GM18507 (cell line): ENCODE results near the gene VPS29.
"Not testable (repeated sequence)": the region's sequence is repeated elsewhere in the genome, so short reads cannot be mapped to it uniquely, and the experiment has no call there.

Source experiments
- DNase-seq: peaks from one replicate; pipeline ENCODE4 v3.0.0; 2011; ENCODE audit warnings: low read depth; ENCODE audit not compliant: insufficient read length; ENCODE audit errors: extremely low spot score
- FAIRE-seq: peaks from 2 replicates; lab custom pipeline; 2011; peaks lifted over from hg19 to GRCh38; lab: Jason Lieb, UNC

Gene VPS29

DNA sequence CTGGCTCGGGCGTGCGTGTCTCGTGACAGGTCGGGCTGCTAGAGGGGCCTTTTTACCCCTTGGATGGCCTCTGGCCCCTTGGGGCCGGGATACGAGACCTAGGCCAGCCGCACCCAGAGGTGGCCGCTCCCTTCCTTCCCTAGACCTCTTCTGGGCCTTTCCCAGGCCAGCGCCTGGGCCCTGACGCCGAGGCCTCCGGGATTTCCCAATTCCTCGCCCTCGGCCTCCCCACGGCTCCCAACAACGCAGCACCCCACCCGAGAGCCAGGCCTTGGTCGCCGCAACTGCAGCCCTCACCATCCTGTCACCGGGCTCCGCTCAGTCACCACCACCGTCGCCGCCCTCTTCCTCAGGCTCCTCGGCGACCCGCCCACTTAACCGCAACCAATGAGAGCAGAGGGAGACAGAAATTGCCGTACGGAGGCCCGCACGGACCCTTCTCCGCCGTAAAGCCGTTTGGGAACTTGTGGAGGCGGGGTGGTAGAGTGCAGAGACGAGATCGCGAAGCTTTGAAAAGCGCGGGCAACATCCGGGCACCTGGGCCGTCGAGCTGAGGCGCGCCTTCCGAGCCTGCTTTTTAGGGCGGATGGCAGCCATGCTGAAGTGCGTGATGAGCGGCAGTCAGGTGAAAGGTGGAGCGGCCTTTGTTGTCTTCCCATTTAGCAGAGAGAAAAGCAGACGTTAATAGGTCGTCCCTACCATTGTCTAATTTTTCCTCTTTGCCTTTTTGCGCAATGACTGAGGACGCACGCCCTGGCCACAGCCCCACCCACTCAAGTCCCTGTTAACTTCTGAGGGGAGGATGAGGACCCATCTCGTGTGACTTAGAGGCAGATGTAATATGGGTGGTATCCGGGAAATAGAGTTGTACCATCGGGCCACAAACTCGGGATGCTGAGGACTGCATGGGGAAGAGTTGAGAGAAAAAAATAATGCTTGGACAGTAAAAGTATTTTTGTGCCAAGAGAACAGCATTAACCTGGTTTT is at the start of gene VPS29, which contains the start of gene RAD9B:
Gene VPS29 (minus strand): TSS at position 360 of the 987 bp plus-strand sequence. CDS start 60 bp downstream, at position 300.
Gene RAD9B (plus strand): TSS at position 580 of the 987 bp plus-strand sequence. CDS start 7 bp downstream, at position 587.
- peak; percentile 96 for FAIRE-seq

GRCh38 chr12:110550981-110551380 is 49.1 kb upstream of the VPS29 start:
- DNase-seq (no peak), FAIRE-seq (no peak)

More for the DNA sequence above, at the start of gene VPS29, which contains the start of gene RAD9B:
- peak; percentile 83 for DNase-seq

DNA sequence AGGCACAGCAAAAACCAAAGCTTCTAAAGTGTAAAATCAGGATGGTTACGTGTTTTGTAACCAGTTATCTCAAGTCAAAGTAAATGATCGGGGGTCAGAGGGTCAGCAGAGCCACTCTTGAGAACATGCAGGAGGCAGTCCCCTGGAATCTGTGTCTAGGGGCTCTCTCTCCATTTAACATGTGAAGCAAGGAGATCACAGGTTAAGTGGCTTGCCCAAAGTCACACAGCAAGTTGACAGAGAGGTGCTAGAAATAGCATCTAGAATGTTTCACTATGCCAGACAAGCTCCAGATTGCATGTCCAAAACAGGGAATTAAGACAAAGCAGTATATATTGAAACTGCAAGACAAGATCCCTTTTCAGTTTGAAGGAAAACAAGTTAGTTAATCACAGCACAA is 47.8 kb upstream of the VPS29 start:
- DNase-seq (no peak), FAIRE-seq (peak; percentile 18)

- no peak for DNase-seq
- no peak for FAIRE-seq
These were observed 46.8 kb upstream of the VPS29 start for GRCh38 chr12:110548678-110549077.

DNA sequence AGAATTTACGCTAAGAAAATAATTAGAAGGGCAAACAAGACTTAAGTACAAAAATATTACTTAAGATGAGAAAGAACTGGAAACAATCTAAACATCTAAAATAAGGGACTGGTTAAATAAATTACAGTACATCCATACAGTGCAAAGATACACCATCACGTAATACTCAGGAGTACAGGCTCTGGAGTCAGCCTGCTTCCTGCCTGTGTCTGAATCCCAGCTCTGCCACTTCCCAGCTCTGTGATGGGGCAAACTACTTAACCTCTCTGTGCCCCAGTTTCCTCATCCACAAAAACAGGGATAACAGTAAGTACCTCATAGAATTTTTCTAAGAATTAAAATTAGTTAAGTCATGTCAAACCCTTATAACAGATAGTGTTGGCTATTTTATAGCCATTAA is 45.2 kb upstream of the VPS29 start:
- FAIRE-seq (no peak), DNase-seq (no peak)

- FAIRE-seq (no peak), DNase-seq (no peak)
These were observed 44.4 kb upstream of the VPS29 start for GRCh38 chr12:110546339-110546738.

GRCh38 chr12:110545812-110546211 is 43.9 kb upstream of the VPS29 start:
- FAIRE-seq (no peak), DNase-seq (no peak)

DNA sequence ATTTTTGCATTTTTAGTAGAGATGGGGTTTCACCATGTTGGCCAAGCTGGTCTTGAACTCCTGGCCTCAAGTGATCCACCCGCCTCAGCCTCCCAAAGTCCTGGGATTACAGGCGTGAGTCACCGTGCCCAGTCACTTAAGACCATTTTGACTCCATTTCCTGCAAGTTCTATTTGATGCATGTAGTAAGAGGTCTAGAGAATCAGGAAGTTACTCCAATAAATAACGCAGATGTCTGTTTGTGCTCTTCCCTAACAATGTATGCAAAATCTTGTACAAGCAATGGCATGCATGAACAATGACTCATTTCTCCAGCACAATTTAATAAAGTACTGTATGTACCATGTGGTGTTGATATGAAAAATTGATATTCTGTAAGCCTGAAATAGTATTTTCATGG is 43.3 kb upstream of the VPS29 start:
- not testable (repeated sequence) for FAIRE-seq, DNase-seq

DNA sequence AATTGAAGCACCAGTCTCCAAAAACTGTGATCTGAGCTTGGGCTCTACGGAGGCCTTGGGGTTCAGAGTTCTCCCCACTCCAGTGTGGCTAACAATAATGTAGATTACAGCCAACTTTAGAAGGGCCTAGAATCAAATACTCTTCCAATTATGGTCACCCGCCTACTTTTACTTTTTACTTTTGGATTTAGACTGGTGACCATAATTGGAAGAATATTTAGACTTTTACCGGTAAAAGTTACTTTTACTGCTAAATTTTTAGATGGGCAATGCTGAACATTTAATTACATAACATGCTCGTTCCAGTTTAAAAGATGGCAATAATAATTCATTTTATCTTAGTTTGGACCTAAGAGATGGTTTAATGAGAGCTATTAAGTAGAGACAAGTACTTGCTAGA is 42.1 kb upstream of the VPS29 start:
- DNase-seq = no peak
- FAIRE-seq = no peak

- DNase-seq (no peak), FAIRE-seq (peak; percentile 66)
These were observed 41.5 kb upstream of the VPS29 start for GRCh38 chr12:110543252-110543959.

- DNase-seq (no peak), FAIRE-seq (no peak)
These were observed 38.1 kb upstream of the VPS29 start for GRCh38 chr12:110540048-110540447.

DNA sequence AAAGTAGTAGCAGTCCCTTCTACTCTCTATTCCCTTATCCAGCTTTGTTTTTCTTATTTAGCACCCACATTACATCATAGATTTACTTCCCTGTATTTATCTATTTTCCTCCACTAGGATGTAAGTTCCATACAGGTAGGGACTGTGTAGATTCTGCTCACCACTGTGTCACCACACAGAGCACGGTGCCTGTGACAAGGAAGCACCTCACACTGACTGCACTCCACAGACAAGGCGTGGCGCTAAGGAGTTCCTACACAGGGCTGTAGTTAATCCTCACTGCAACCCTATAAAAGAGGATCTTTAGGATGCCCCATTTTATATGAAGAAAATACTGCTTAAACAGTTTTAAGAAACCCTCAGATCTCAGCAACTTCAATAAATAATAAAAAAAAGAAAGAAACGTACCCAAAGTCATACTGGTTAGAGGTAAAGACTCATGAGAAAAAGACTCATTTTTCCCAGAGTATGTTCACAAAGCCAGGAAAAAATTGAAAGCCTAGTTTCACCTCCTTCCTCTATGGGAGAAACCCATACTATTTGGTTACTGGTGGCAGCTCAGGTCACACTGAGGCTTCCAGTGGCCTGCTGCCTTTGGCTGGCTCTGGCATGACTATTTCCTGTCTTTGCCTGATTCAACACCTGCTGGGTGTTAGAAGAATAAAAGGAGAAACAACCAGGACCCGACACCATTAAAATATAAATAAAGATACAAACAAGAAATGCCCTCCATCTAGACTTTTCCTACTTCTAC is 37.1 kb upstream of the VPS29 start:
- no peak for DNase-seq
- FAIRE-seq = no peak

DNA sequence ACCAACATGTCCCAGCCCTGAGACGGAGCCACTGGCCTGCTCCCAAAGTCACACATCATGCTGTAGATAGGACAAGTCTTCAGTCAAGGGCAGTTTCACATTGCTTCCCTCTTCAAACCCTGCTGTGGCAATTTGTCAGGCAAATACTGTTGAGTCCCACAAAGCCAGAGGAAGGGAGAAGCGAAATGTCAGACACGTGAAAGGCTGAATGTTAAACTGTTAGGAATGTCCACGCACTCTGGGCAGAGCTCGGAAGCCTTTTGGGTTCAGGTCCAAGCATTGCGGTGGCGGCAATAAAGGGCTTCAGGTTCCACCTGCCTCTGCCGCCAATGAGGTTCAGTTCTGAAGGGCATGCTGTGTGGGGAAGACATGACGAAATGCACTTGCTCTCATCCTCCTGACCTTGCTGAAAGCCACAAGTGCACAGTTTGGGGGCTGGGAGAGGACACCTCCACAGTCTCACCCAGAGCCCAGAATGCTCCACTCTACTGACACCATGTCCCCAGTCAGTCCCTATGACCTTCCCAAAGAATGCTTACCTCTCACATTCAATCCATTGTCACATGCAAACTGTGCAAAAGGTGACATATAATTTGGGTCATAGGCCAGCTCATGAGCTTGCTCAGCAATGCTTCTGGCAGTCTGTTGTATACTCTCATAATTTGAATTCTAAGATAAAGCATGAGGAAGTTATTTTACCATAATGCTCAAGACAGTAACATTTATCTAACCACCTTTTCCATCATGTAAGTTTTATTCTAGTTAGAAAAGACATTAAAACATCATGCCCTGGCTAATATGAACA is 35.9 kb upstream of the VPS29 start:
- FAIRE-seq = no peak

GRCh38 chr12:110536834-110537604 is 35.1 kb upstream of the VPS29 start:
- DNase-seq (no peak), FAIRE-seq (no peak)

More for the DNA sequence above, 35.9 kb upstream of the VPS29 start:
- no peak for DNase-seq

DNA sequence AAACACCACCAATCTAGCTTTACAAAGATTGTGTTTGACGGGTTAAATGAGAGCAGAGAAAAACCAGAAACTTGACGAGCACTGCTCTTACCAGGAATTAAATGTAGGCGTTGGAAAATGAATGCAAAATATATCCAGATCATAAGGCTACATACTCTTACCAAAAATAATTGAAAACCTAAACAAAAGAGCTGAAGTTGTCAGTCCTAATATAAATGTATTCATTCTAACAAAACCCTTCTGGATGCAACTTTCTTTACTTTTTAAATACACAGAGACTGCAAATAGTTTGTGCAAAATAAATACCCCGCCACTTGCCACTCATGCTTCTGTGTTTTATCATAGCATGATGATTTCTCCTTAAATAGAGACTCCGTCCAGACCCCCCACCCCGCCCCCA is 32.9 kb upstream of the VPS29 start:
- DNase-seq (no peak), FAIRE-seq (no peak)

GRCh38 chr12:110533607-110534006 is 31.7 kb upstream of the VPS29 start:
- DNase-seq = no peak

GRCh38 chr12:110532644-110533043 is 30.7 kb upstream of the VPS29 start:
- peak; percentile 26 for FAIRE-seq
- no peak for DNase-seq

More at GRCh38 chr12:110533607-110534006, 31.7 kb upstream of the VPS29 start:
- no peak for FAIRE-seq

GRCh38 chr12:110531741-110532333 is 29.9 kb upstream of the VPS29 start:
- peak; percentile 97 for FAIRE-seq
- no peak for DNase-seq
